ENCODE results near the gene MIEF1.

Gene MIEF1

GRCh38 chr22:39528681-39529486 is 26.8 kb downstream of the MIEF1 start (continued):
- TF ChIP-seq PRDM10 (tag by site-specific recombination; IDR thresholded peaks at IDR 0.05) (peak; percentile 71), ZBTB8A (tag by site-specific recombination; IDR thresholded peaks at IDR 0.05) (peak; percentile 66), KLF17 (tag by site-specific recombination; IDR thresholded peaks at IDR 0.05) (peak; percentile 99), PRDM2 (tag by site-specific recombination; IDR thresholded peaks at IDR 0.05; ENCODE audit: borderline replicate concordance) (peak; percentile 71; the same call in 1 of the 2 replicates), GLIS2 (tag by site-specific recombination; IDR thresholded peaks at IDR 0.05) (peak; percentile 23; the same call in 1 of the 2 replicates), ZNF677 (tag by site-specific recombination; IDR thresholded peaks at IDR 0.05) (peak; percentile 27; the same call in 1 of the 2 replicates), ZSCAN4 (tag by site-specific recombination; IDR thresholded peaks at IDR 0.05) (peak; percentile 77), ZNF398 (tag by site-specific recombination; IDR thresholded peaks at IDR 0.05) (peak; percentile 22; the same call in 1 of the 2 replicates), RBAK (tag by site-specific recombination; IDR thresholded peaks at IDR 0.05) (no peak), ZEB2 (tag by site-specific recombination; IDR thresholded peaks at IDR 0.05) (peak; percentile 87), HIC1 (tag by site-specific recombination; IDR thresholded peaks at IDR 0.05) (peak; percentile 65), ZNF354C (tag by site-specific recombination; IDR thresholded peaks at IDR 0.05; ENCODE audit: borderline replicate concordance, low read depth) (no peak), ZNF621 (tag by site-specific recombination; IDR thresholded peaks at IDR 0.05) (no peak), ZFP37 (tag by site-specific recombination; IDR thresholded peaks at IDR 0.05) (peak; percentile 84), ZNF335 (tag by site-specific recombination; conservative IDR thresholded peaks at IDR 0.05) (peak; percentile 61), SCRT1 (tag by site-specific recombination; IDR thresholded peaks at IDR 0.05; ENCODE audit: borderline replicate concordance) (no peak), OSR2 (tag by site-specific recombination; IDR thresholded peaks at IDR 0.05) (peak; percentile 50; the same call in 1 of the 2 replicates), ZBTB21 (tag by site-specific recombination; IDR thresholded peaks at IDR 0.05) (peak; percentile 75), ZFP3 (tag by site-specific recombination; IDR thresholded peaks at IDR 0.05; ENCODE audit: low read depth) (no peak), ZNF561 (tag by site-specific recombination; IDR thresholded peaks at IDR 0.05; ENCODE audit: borderline replicate concordance) (peak; percentile 64)

All from HEK293 (cell line).